ENCODE results near the gene SSH3. TPM values are rescaled to one million over a fixed set of nuclear protein-coding genes. Genes with fewer than 3 reads are reported as not detected.

SSH3 gene
- total and polyA plus RNA-seq, 2 of the 4 experiments (the other 2 are of a cell fraction), result 7.3 to 26.7 TPM

GRCh38 chr11:67301951-67302516 lies 1.3 kb upstream of the SSH3 start:
- H3K4me2 ChIP-seq (ENCODE audit: low read depth, low read length), result peak overlapping the region; percentile 16; the same call in 1 of the 2 replicates
- dilution Hi-C loops (cut with HindIII; ENCODE audit: low sequenced_read_pairs, unreplicated experiment), result no loop called here
- BruUV-seq (replicated peaks), result no TSS peak

More at GRCh38 chr11:67301951-67302516, 1.3 kb upstream of the SSH3 start:
- Histone ChIP-seq H4K5ac (ENCODE audit: low read depth, low read length) (no peak overlapping the region), H2AK9ac (replicated peaks; ENCODE audit: low read depth, low read length, poor library complexity) (peak overlapping the region; percentile 94), H2BK5ac (ENCODE audit: low read depth, low read length, poor library complexity, severe bottlenecking) (no peak overlapping the region), H3K4me3 (ENCODE audit: insufficient read depth, low read depth, low read length) (no peak overlapping the region), H3K4ac (ENCODE audit: low read depth, low read length) (peak overlapping the region; percentile 21; the same call in 1 of the 2 replicates), H3K9me3 (ENCODE audit: control insufficient read depth, insufficient read depth, low read length) (no peaks in the 10 kb centered on the region), H3K4me1 (ENCODE audit: control insufficient read depth, insufficient read depth, low read length) (peaks cover 18% of the 10 kb centered on the region), H3K14ac (replicated peaks; ENCODE audit: low read depth, low read length) (no peak overlapping the region), H3K9me1 (ENCODE audit: insufficient read depth, low read length) (peaks cover 3% of the 10 kb centered on the region), H2AK5ac (ENCODE audit: low read depth, low read length) (peak overlapping the region; percentile 20; the same call in 1 of the 2 replicates), H4K91ac (ENCODE audit: insufficient read depth, low read depth, low read length) (no peak overlapping the region; the same call in 1 of the 2 replicates), H4K20me1 (ENCODE audit: insufficient read depth, low read length) (peaks cover 4% of the 10 kb centered on the region), H3K18ac (ENCODE audit: low read depth, low read length) (no peak overlapping the region), H4K8ac (ENCODE audit: low read depth in 2 of 2, low read length in 2 of 2) (peak overlapping the region in 1 of 2 experiments; percentile 15; a peak in 1 of 4 replicates), H2AFZ (replicated peaks; ENCODE audit: low read length, poor library complexity) (no peak overlapping the region), H3K9ac (ENCODE audit: low read depth, low read length) (no peak overlapping the region), H3K79me1 (ENCODE audit: low read depth in 1 of 2, low read length in 2 of 2) (peaks cover 2 to 41% of the 10 kb centered on the region in 2 experiments; a peak in 3 of 4 replicates), H3K56ac (ENCODE audit: extremely low read depth, insufficient read depth, low read length) (no peak overlapping the region), H2BK20ac (ENCODE audit: low read depth, low read length) (no peak overlapping the region), H3K36me3 (ENCODE audit: control insufficient read depth, insufficient read depth, low read length) (peaks cover 33% of the 10 kb centered on the region), H3K23ac (ENCODE audit: low read depth, low read length) (no peak overlapping the region), H3K27ac (ENCODE audit: insufficient read depth, low read length) (no peak overlapping the region), H3K27me3 (ENCODE audit: control insufficient read depth, insufficient read depth, low read length) (no peaks in the 10 kb centered on the region), H2BK120ac (ENCODE audit: low read depth, low read length) (no peak overlapping the region), H2BK15ac (ENCODE audit: low read depth, low read length) (no peak overlapping the region)
- no peak for TF ChIP-seq SMC3 (IDR thresholded peaks at IDR 0.05; ENCODE audit: low read depth, low read length)
- no peak for TF ChIP-seq MXI1 (IDR thresholded peaks at IDR 0.05; ENCODE audit: borderline replicate concordance, low read depth, low read length)
- no peak for TF ChIP-seq MAFK (IDR thresholded peaks at IDR 0.05; ENCODE audit: low read depth, low read length)
- TF ChIP-seq BHLHE40 (IDR thresholded peaks at IDR 0.05; ENCODE audit: low read depth, low read length), result no peak
- TF ChIP-seq CTCF (conservative IDR thresholded peaks at IDR 0.05; ENCODE audit: low read depth, low read length), result no peak
- no peak for TF ChIP-seq NFE2L2 (IDR thresholded peaks at IDR 0.05; ENCODE audit: low read depth, low read length)
- TF ChIP-seq, protein P1, sequence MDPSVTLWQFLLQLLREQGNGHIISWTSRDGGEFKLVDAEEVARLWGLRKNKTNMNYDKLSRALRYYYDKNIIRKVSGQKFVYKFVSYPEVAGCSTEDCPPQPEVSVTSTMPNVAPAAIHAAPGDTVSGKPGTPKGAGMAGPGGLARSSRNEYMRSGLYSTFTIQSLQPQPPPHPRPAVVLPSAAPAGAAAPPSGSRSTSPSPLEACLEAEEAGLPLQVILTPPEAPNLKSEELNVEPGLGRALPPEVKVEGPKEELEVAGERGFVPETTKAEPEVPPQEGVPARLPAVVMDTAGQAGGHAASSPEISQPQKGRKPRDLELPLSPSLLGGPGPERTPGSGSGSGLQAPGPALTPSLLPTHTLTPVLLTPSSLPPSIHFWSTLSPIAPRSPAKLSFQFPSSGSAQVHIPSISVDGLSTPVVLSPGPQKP (IDR thresholded peaks at IDR 0.05; ENCODE audit: borderline replicate concordance, low read depth, low read length), result no peak
- no peak for TF ChIP-seq FOS (IDR thresholded peaks at IDR 0.05; ENCODE audit: low read depth, low read length)
- POLR2A ChIA-PET (ENCODE audit: unreplicated experiment), result no interaction called here
- intact Hi-C loops (cut with micrococcal nuclease) (loop anchor here (1.0 to 2.0 kb wide), 2 partner anchors 13 to 36 kb away; partner anchors contain the start of genes ANKRD13D and GRK2), in situ Hi-C loops (cut with MboI; ENCODE audit: low sequenced_read_pairs) (no loop called here)
- DNase-seq, result peak; percentile 68
- ATAC-seq (ENCODE audit: low read depth), result peak; percentile 73
- CTCF ChIA-PET, result interaction anchor here (1.0 kb wide), 1 partner anchor 14 kb away, joined by 3 read pairs; no protein-coding TSS in a partner anchor
- 0% methylated on average over 1 of the region's 15 CpGs; no CpG with 5 or more reads in 1 of the 2 experiments for WGBS, 2 experiments (ENCODE audit: extremely low coverage in 2 of 2, insufficient read length in 1 of 2)
